Small intestine (tissue), 7 donors: ENCODE data around the gene CLASP2. TPM values are rescaled to one million over a fixed set of nuclear protein-coding genes. Genes with fewer than 3 reads are reported as not detected.

Source experiments
- DNase-seq, 2 donors: peaks; one replicate each; pipeline versions ENCODE4 v3.0.0 to v3.0.0-alpha.2; 2013
- FAIRE-seq: peaks from 2 replicates; lab custom pipeline; 2012; peaks lifted over from hg19 to GRCh38; lab: Jason Lieb, UNC
- H3K27ac ChIP-seq, 3 donors: one replicate each; pipeline ENCODE4 v1.5.1; 2013; ENCODE audit warnings: low read length in 2 of 3, mild to moderate bottlenecking in 2 of 3, control low read depth in 1 of 3, inconsistent platforms in 1 of 3, low read depth in 1 of 3, moderate library complexity in 1 of 3
- H3K27me3 ChIP-seq, 3 donors: one replicate each; pipeline ENCODE4 v1.6.1; 2013; ENCODE audit warnings: low read length in 3 of 3, inconsistent platforms in 1 of 3; ENCODE audit not compliant: control insufficient read depth in 3 of 3, insufficient read depth in 3 of 3
- H3K36me3 ChIP-seq, 3 donors: one replicate each; pipeline ENCODE4 v1.6.1; 2013; ENCODE audit warnings: low read length in 3 of 3, inconsistent platforms in 1 of 3, low read depth in 1 of 3, mild to moderate bottlenecking in 1 of 3, moderate library complexity in 1 of 3; ENCODE audit not compliant: control insufficient read depth in 3 of 3, insufficient read depth in 2 of 3
- H3K4me1 ChIP-seq, 3 donors: one replicate each; pipeline ENCODE4 v1.6.1; 2013; ENCODE audit warnings: low read length in 2 of 3, inconsistent platforms in 1 of 3, low read depth in 1 of 3, mild to moderate bottlenecking in 1 of 3, moderate library complexity in 1 of 3; ENCODE audit not compliant: control insufficient read depth in 3 of 3, insufficient read depth in 2 of 3
- H3K4me3 ChIP-seq, 3 donors: one replicate each; pipeline ENCODE4 v1.5.1; 2013; ENCODE audit warnings: low read length in 3 of 3, control low read depth in 1 of 3, inconsistent platforms in 1 of 3, low read depth in 1 of 3, mild to moderate bottlenecking in 1 of 3, moderate library complexity in 1 of 3
- H3K9me3 ChIP-seq, 2 donors: one replicate each; pipeline ENCODE4 v1.6.1; 2013; ENCODE audit warnings: low read depth in 1 of 2, low read length in 1 of 2; ENCODE audit not compliant: control insufficient read depth in 2 of 2, insufficient read depth in 1 of 2
- WGBS, 3 donors: extraction: QIAGEN DNeasy Blood & Tissue Kit; methylation state at CpG; one replicate each; pipeline ENCODE4 v1.1.7; 2013; 5-methylcytosine and 5-hydroxymethylcytosine counted together
- polyA plus RNA-seq, 4 donors: library from polyadenylated mRNA; stranded (reverse) in 3 of 4; unstranded in 1 of 4; fragments of 200-250 nt in 3 of 4; fragments of 120-200 nt in 1 of 4; gene quantifications; one replicate each; pipeline versions ENCODE4 v1.2.1 to v1.2.3, GENCODE V29; 2013
- donor health status: healthy with polysubstance abuse.
- donor health status: control.
- donor health status: control.
- donor health status: Bipolar disorder and iron deficiency.
- donor health status: healthy.

The CLASP2 gene
- polyA plus RNA-seq, 4 donors: 5.4 to 30.8 (median 10.6) TPM

GRCh38 chr3:33711100-33711499, 7.0 kb downstream of the CLASP2 start:
- DNase-seq: no peak

GRCh38 chr3:33706056-33706455, 12.0 kb downstream of the CLASP2 start:
- Histone ChIP-seq H3K36me3 (no peaks in the 10 kb centered on the region), H3K27me3 (no peaks in the 10 kb centered on the region)
- WGBS, 3 donors: 94 to 100% (median 97%) methylated on average over 6 of the region's 6 CpGs

More at GRCh38 chr3:33711100-33711499, 7.0 kb downstream of the CLASP2 start:
- Histone ChIP-seq H3K36me3 (no peaks in the 10 kb centered on the region), H3K27ac (no peak overlapping the region), H3K4me1 (no peaks in the 10 kb centered on the region), H3K9me3 (no peaks in the 10 kb centered on the region), H3K4me3 (no peak overlapping the region), H3K27me3 (no peaks in the 10 kb centered on the region)
- no peak for FAIRE-seq
- 88 to 100% (median 100%) methylated on average over 3 of the region's 3 CpGs for WGBS, 3 donors

GRCh38 chr3:33704891-33705290, 13.2 kb downstream of the CLASP2 start:
- Histone ChIP-seq H3K27ac (no peak overlapping the region), H3K27me3 (no peaks in the 10 kb centered on the region), H3K9me3 (peaks cover 0 to 25% of the 10 kb centered on the region in 2 donors), H3K36me3 (peaks cover 0 to 2% (median 0%) of the 10 kb centered on the region in 3 donors), H3K4me1 (no peaks in the 10 kb centered on the region), H3K4me3 (no peak overlapping the region)
- WGBS, 3 donors: 91 to 93% (median 93%) methylated on average over 3 of the region's 3 CpGs
- DNase-seq (no peak), FAIRE-seq (no peak)

More at GRCh38 chr3:33706056-33706455, 12.0 kb downstream of the CLASP2 start:
- Histone ChIP-seq H3K9me3 (peaks cover 0 to 17% of the 10 kb centered on the region in 2 donors), H3K27ac (no peak overlapping the region), H3K4me3 (no peak overlapping the region), H3K4me1 (no peaks in the 10 kb centered on the region)
- no peak for DNase-seq
- no peak for FAIRE-seq

- peaks cover 0 to 4% (median 0%) of the 10 kb centered on the region in 3 donors for H3K36me3 ChIP-seq
- no peak overlapping the region for H3K27ac ChIP-seq
- FAIRE-seq: no peak
- 95 to 100% (median 96%) methylated on average over 1 of the region's 1 CpG for WGBS, 3 donors
- H3K4me1 ChIP-seq: peaks cover 0 to 4% (median 0%) of the 10 kb centered on the region in 3 donors
- no peak overlapping the region for H3K4me3 ChIP-seq
- H3K9me3 ChIP-seq: peaks cover 0 to 20% of the 10 kb centered on the region in 2 donors
- H3K27me3 ChIP-seq: no peaks in the 10 kb centered on the region
- DNase-seq: no peak
Measured at GRCh38 chr3:33699275-33699674, 18.8 kb downstream of the CLASP2 start.

- Histone ChIP-seq H3K27me3 (no peaks in the 10 kb centered on the region), H3K4me3 (no peak overlapping the region), H3K36me3 (peaks cover 0 to 5% (median 1%) of the 10 kb centered on the region in 3 donors), H3K4me1 (peaks cover 0 to 4% (median 0%) of the 10 kb centered on the region in 3 donors), H3K9me3 (peaks cover 0 to 1% of the 10 kb centered on the region in 2 donors), H3K27ac (no peak overlapping the region)
- DNase-seq (no peak), FAIRE-seq (no peak)
Measured at GRCh38 chr3:33694944-33695343, 23.1 kb downstream of the CLASP2 start.

- no peak overlapping the region for H3K4me3 ChIP-seq
- H3K9me3 ChIP-seq: no peaks in the 10 kb centered on the region
- no peaks in the 10 kb centered on the region for H3K27me3 ChIP-seq
- FAIRE-seq (no peak), DNase-seq (no peak)
- 94 to 99% (median 96%) methylated on average over 2 of the region's 2 CpGs for WGBS, 3 donors
- H3K4me1 ChIP-seq: no peaks in the 10 kb centered on the region
- H3K27ac ChIP-seq: no peak overlapping the region
- peaks cover 0 to 8% (median 1%) of the 10 kb centered on the region in 3 donors for H3K36me3 ChIP-seq
Measured at GRCh38 chr3:33690341-33690740, 27.7 kb downstream of the CLASP2 start.

- FAIRE-seq (no peak), DNase-seq (no peak)
- Histone ChIP-seq H3K27me3 (no peaks in the 10 kb centered on the region), H3K4me3 (no peak overlapping the region), H3K4me1 (no peaks in the 10 kb centered on the region), H3K36me3 (peaks cover 0 to 17% (median 4%) of the 10 kb centered on the region in 3 donors), H3K27ac (no peak overlapping the region), H3K9me3 (no peaks in the 10 kb centered on the region)
- WGBS, 3 donors: 89 to 96% (median 92%) methylated on average over 1 of the region's 1 CpG
Measured at GRCh38 chr3:33687406-33688010, 30.5 kb downstream of the CLASP2 start.

- H3K27me3 ChIP-seq: no peaks in the 10 kb centered on the region
- H3K9me3 ChIP-seq: no peaks in the 10 kb centered on the region
- no peak for DNase-seq
- H3K4me3 ChIP-seq: no peak overlapping the region
- no peak for FAIRE-seq
- peaks cover 0 to 21% (median 3%) of the 10 kb centered on the region in 3 donors for H3K36me3 ChIP-seq
- no peak overlapping the region for H3K27ac ChIP-seq
- no peaks in the 10 kb centered on the region for H3K4me1 ChIP-seq
Measured at GRCh38 chr3:33682770-33683169, 35.3 kb downstream of the CLASP2 start.

GRCh38 chr3:33681667-33682066, 36.4 kb downstream of the CLASP2 start:
- 33 to 54% (median 49%) methylated on average over 1 of the region's 1 CpG for WGBS, 3 donors
- DNase-seq (no peak), FAIRE-seq (no peak)
- peaks cover 0 to 21% (median 3%) of the 10 kb centered on the region in 3 donors for H3K36me3 ChIP-seq
- no peaks in the 10 kb centered on the region for H3K9me3 ChIP-seq
- no peaks in the 10 kb centered on the region for H3K27me3 ChIP-seq
- no peaks in the 10 kb centered on the region for H3K4me1 ChIP-seq
- no peak overlapping the region for H3K4me3 ChIP-seq
- H3K27ac ChIP-seq: no peak overlapping the region
